Muscle of leg (tissue), 11 donors: Measurements from ENCODE around the gene PXK. TPM values are rescaled to one million over a fixed set of nuclear protein-coding genes. Genes with fewer than 3 reads are reported as not detected.

Experiments
- DNase-seq: peaks from one replicate; pipeline ENCODE4 v3.0.0; 2013
- H3K27ac ChIP-seq: one replicate; pipeline ENCODE4 v1.5.1; 2013; ENCODE audit warnings: mild to moderate bottlenecking, low read length, control low read depth
- H3K27me3 ChIP-seq: one replicate; pipeline ENCODE4 v1.6.1; 2013; ENCODE audit warnings: low read length; ENCODE audit not compliant: control insufficient read depth, insufficient read depth
- H3K36me3 ChIP-seq: one replicate; pipeline ENCODE4 v1.6.1; 2013; ENCODE audit warnings: low read length; ENCODE audit not compliant: control insufficient read depth, insufficient read depth
- H3K4me1 ChIP-seq: one replicate; pipeline ENCODE4 v1.6.1; 2013; ENCODE audit warnings: low read length; ENCODE audit not compliant: control insufficient read depth, insufficient read depth
- H3K4me3 ChIP-seq: one replicate; pipeline ENCODE4 v1.5.1; 2013; ENCODE audit warnings: low read length, control low read depth
- H3K9me3 ChIP-seq: replicated peaks from 2 replicates; pipeline ENCODE4 v1.6.1; 2013; ENCODE audit warnings: low read depth, low read length; ENCODE audit not compliant: control insufficient read depth
- WGBS: methylation state at CpG from one replicate; pipeline ENCODE4 v1.1.5; 2013; ENCODE audit warnings: missing lambda C conversion rate; ENCODE audit not compliant: insufficient coverage; 5-methylcytosine and 5-hydroxymethylcytosine counted together
- polyA plus RNA-seq, 8 donors: library from polyadenylated mRNA; unstranded; fragments of 120-200 nt; gene quantifications; one replicate each; pipeline versions ENCODE4 v1.2.1 to v1.2.3, GENCODE V29; 2013; ENCODE audit warnings: inconsistent platforms in 1 of 8, low replicate concordance in 1 of 8; ENCODE audit not compliant: insufficient read length in 8 of 8, insufficient read depth in 1 of 8
- total RNA-seq: library from RNA; stranded (reverse); fragments of 120-200 nt; gene quantifications from one replicate; pipeline ENCODE4 v1.2.4, GENCODE V29; 2013

Gene PXK
- total and polyA plus RNA-seq, 9 donors: 15.9 to 19.9 (median 17.5) TPM

GRCh38 chr3:58391156-58391865 is 58.6 kb downstream of the PXK start:
- peaks cover 18% of the 10 kb centered on the region for H3K4me1 ChIP-seq
- no peak for DNase-seq
- H3K27me3 ChIP-seq: no peaks in the 10 kb centered on the region
- 40% methylated on average over 1 of the region's 3 CpGs for WGBS
- peaks cover 4% of the 10 kb centered on the region for H3K36me3 ChIP-seq
- H3K4me3 ChIP-seq: no peak overlapping the region
- H3K27ac ChIP-seq: no peak overlapping the region
- H3K9me3 ChIP-seq: no peaks in the 10 kb centered on the region

GRCh38 chr3:58392181-58392580 is 59.5 kb downstream of the PXK start:
- H3K4me1 ChIP-seq: peaks cover 10% of the 10 kb centered on the region
- H3K9me3 ChIP-seq: no peaks in the 10 kb centered on the region
- no peaks in the 10 kb centered on the region for H3K27me3 ChIP-seq
- WGBS: no CpG with 5 or more reads among the region's 3 CpGs
- no peak overlapping the region for H3K27ac ChIP-seq
- DNase-seq: no peak
- no peak overlapping the region for H3K4me3 ChIP-seq
- peaks cover 12% of the 10 kb centered on the region for H3K36me3 ChIP-seq

- H3K4me3 ChIP-seq: no peak overlapping the region
- no peaks in the 10 kb centered on the region for H3K9me3 ChIP-seq
- peaks cover 2% of the 10 kb centered on the region for H3K4me1 ChIP-seq
- H3K27ac ChIP-seq: no peak overlapping the region
- no peak for DNase-seq
- no peaks in the 10 kb centered on the region for H3K27me3 ChIP-seq
- H3K36me3 ChIP-seq: peaks cover 28% of the 10 kb centered on the region
Observed at GRCh38 chr3:58394339-58394738, 61.6 kb downstream of the PXK start.

- no peak for DNase-seq
- H3K9me3 ChIP-seq: no peaks in the 10 kb centered on the region
- 90% methylated on average over 6 of the region's 9 CpGs for WGBS
- no peak overlapping the region for H3K4me3 ChIP-seq
- H3K27ac ChIP-seq: no peak overlapping the region
- no peaks in the 10 kb centered on the region for H3K4me1 ChIP-seq
- H3K27me3 ChIP-seq: no peaks in the 10 kb centered on the region
- peaks cover 44% of the 10 kb centered on the region for H3K36me3 ChIP-seq
Observed at GRCh38 chr3:58398669-58399333, 66.1 kb downstream of the PXK start.

GRCh38 chr3:58403513-58404109 is 70.9 kb downstream of the PXK start:
- H3K27ac ChIP-seq: no peak overlapping the region
- H3K4me3 ChIP-seq: no peak overlapping the region
- H3K36me3 ChIP-seq: peaks cover 22% of the 10 kb centered on the region
- H3K4me1 ChIP-seq: no peaks in the 10 kb centered on the region
- WGBS: no CpG with 5 or more reads among the region's 6 CpGs
- DNase-seq: no peak
- H3K27me3 ChIP-seq: no peaks in the 10 kb centered on the region
- H3K9me3 ChIP-seq: no peaks in the 10 kb centered on the region

GRCh38 chr3:58404396-58404795 is 71.7 kb downstream of the PXK start:
- no peak for DNase-seq
- Histone ChIP-seq H3K4me1 (no peaks in the 10 kb centered on the region), H3K9me3 (no peaks in the 10 kb centered on the region), H3K27ac (no peak overlapping the region), H3K36me3 (peaks cover 25% of the 10 kb centered on the region), H3K27me3 (no peaks in the 10 kb centered on the region), H3K4me3 (no peak overlapping the region)
- no CpG with 5 or more reads among the region's 4 CpGs for WGBS

GRCh38 chr3:58408906-58409305 is 76.2 kb downstream of the PXK start:
- no peaks in the 10 kb centered on the region for H3K9me3 ChIP-seq
- DNase-seq: no peak
- H3K27ac ChIP-seq: no peak overlapping the region
- no peaks in the 10 kb centered on the region for H3K27me3 ChIP-seq
- H3K4me3 ChIP-seq: no peak overlapping the region
- 63% methylated on average over 4 of the region's 5 CpGs for WGBS
- no peaks in the 10 kb centered on the region for H3K4me1 ChIP-seq
- H3K36me3 ChIP-seq: peaks cover 41% of the 10 kb centered on the region

- DNase-seq: no peak
- H3K4me3 ChIP-seq: no peak overlapping the region
- H3K9me3 ChIP-seq: no peaks in the 10 kb centered on the region
- WGBS: 60% methylated on average over 1 of the region's 3 CpGs
- peaks cover 38% of the 10 kb centered on the region for H3K36me3 ChIP-seq
- no peak overlapping the region for H3K27ac ChIP-seq
- H3K4me1 ChIP-seq: peaks cover 2% of the 10 kb centered on the region
- no peaks in the 10 kb centered on the region for H3K27me3 ChIP-seq
Observed at GRCh38 chr3:58409663-58410062, 77.0 kb downstream of the PXK start.

- Histone ChIP-seq H3K36me3 (peaks cover 41% of the 10 kb centered on the region), H3K27me3 (no peaks in the 10 kb centered on the region), H3K4me1 (peaks cover 2% of the 10 kb centered on the region), H3K4me3 (no peak overlapping the region), H3K27ac (no peak overlapping the region), H3K9me3 (no peaks in the 10 kb centered on the region)
- no peak for DNase-seq
- WGBS: 100% methylated on average over 2 of the region's 3 CpGs
Observed at GRCh38 chr3:58411036-58411435, 78.3 kb downstream of the PXK start.
